Mucosa of descending colon (tissue), 3 donors: ENCODE data around the gene VDR. TPM values are rescaled to one million over a fixed set of nuclear protein-coding genes. Genes with fewer than 3 reads are reported as not detected.

Experiments used
- ATAC-seq: fragments of 200-7000 bp; cut with Tn5 transposase; one replicate; pipeline ENCODE4 v1.9.1; 2020; ENCODE audit warnings: mild to moderate bottlenecking, moderate library complexity
- DNase-seq, 3 donors: peaks; one replicate each; pipeline ENCODE4 v3.0.0-alpha.2; 2020
- H3K36me3 ChIP-seq: fragments of 200-600 bp; one replicate; pipeline ENCODE4 v1.8.0; 2021; ENCODE audit warnings: low read depth, mild to moderate bottlenecking
- H3K4me1 ChIP-seq: fragments of 200-600 bp; one replicate; pipeline ENCODE4 v1.8.0; 2021; ENCODE audit warnings: low read depth, mild to moderate bottlenecking
- H3K4me3 ChIP-seq: fragments of 200-600 bp; one replicate; pipeline ENCODE4 v1.8.0; 2021; ENCODE audit warnings: mild to moderate bottlenecking
- H3K9me3 ChIP-seq: fragments of 200-600 bp; one replicate; pipeline ENCODE4 v1.8.0; 2021; ENCODE audit warnings: mild to moderate bottlenecking
- intact Hi-C, 2 donors: fragments of 100-400 bp; cut with DNase I in 1 of 2; cut with micrococcal nuclease in 1 of 2; formaldehyde crosslinking; loops; one replicate each; pipeline versions ENCODE4 v1.11.0 to v1.11.1; 2022; cut with DNase I, micrococcal nuclease
- total RNA-seq, 3 donors: library from RNA; stranded (reverse); fragmentation: NEBNext Ultra II Directional in 2 of 3; extraction: Animal tissue kit (Norgen Biotek cat#: 25700) in 2 of 3; gene quantifications; one replicate each; pipeline versions ENCODE4 v1.2.1 to v1.2.4, GENCODE V29; 2021 to 2023
- TF ChIP-seq, protein P1 (sequence below): fragments of 200-600 bp; IDR thresholded peaks from one replicate; pipeline ENCODE4 v1.8.0; 2022; ENCODE audit warnings: antibody characterized with exemption, mild to moderate bottlenecking
- donor health status: DM: no; HTN: no; CAD: no; lungs with moderate emphysema.
- donor health status: DM: no; HTN: no; CAD: no.
- donor health status: DM: no; HTN: yes; CAD: no.

Gene VDR
- total RNA-seq, 3 donors from 2014 or later: 69.5 to 175 (median 162) TPM

- no peak for ATAC-seq
- intact Hi-C loops: no loop called here
- H3K4me1 ChIP-seq: peaks cover 35% of the 10 kb centered on the region
- H3K9me3 ChIP-seq: no peaks in the 10 kb centered on the region
- TF ChIP-seq, protein P1, sequence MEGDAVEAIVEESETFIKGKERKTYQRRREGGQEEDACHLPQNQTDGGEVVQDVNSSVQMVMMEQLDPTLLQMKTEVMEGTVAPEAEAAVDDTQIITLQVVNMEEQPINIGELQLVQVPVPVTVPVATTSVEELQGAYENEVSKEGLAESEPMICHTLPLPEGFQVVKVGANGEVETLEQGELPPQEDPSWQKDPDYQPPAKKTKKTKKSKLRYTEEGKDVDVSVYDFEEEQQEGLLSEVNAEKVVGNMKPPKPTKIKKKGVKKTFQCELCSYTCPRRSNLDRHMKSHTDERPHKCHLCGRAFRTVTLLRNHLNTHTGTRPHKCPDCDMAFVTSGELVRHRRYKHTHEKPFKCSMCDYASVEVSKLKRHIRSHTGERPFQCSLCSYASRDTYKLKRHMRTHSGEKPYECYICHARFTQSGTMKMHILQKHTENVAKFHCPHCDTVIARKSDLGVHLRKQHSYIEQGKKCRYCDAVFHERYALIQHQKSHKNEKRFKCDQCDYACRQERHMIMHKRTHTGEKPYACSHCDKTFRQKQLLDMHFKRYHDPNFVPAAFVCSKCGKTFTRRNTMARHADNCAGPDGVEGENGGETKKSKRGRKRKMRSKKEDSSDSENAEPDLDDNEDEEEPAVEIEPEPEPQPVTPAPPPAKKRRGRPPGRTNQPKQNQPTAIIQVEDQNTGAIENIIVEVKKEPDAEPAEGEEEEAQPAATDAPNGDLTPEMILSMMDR: no peak
- peak in 1 of 3 donors; percentile 54 for DNase-seq
- H3K4me3 ChIP-seq: no peak overlapping the region
- H3K36me3 ChIP-seq: no peaks in the 10 kb centered on the region
These were observed 37.9 kb upstream of the VDR start for GRCh38 chr12:47942614-47943225.

DNA sequence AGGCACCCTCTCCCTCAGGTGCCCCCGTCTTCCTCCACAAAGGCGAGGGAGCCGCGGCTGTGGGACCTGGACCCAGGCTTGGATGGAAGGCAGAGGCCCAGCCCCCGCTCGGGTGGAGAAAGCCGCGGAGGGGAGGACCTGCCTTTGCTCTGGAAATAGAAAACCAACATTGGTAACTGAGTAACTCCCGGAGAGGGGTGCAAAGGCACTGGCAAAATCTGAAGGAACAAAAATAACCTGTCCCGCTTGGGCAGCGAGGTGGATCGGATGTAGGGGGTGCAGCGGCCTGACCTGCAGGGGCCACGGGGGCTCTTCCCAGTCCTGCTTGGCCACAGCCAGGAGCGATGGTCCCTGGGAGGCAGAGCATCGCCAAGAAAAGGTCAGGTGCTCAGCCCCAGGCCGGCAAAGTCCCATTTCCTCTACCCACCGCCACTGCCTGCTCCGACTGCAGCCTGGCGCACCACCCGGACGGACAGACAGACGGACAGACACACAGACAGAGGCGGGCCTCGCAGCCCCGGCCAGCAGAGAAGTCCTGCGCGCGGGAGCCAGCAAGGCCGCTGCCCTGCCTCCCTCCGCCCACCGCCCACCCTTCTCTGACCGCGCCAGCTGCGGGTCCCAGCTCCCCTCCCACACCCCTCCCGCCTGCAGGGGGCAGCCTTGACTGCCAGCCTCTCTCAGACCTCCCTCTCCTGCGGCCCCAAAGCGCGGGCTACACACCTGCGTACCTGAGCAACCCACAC lies 37.2 kb upstream of the VDR start:
- intact Hi-C loops: no loop called here
- DNase-seq: peak in 1 of 3 donors; percentile 58
- H3K4me3 ChIP-seq: no peak overlapping the region
- TF ChIP-seq, protein P1: peak; percentile 8
- no peaks in the 10 kb centered on the region for H3K36me3 ChIP-seq
- H3K9me3 ChIP-seq: no peaks in the 10 kb centered on the region
- ATAC-seq: no peak
- peaks cover 35% of the 10 kb centered on the region for H3K4me1 ChIP-seq

DNA sequence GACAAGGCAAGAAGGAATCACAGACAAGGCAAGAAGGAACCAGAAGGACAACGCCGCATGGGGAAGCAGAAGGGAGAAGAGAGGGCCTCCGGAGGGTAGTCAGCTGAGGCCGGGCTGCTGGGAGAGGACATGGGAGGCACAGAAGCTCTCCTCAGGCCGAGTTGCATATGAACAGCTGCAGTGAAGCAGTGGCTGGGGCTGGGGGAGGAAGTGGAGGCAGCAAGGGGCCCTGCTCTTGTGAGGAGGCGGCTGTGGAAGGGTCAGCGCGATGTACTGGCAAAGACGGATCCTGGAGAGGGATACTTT lies 36.6 kb upstream of the VDR start:
- ATAC-seq (no peak), DNase-seq (no peak)
- Histone ChIP-seq H3K36me3 (no peaks in the 10 kb centered on the region), H3K9me3 (no peaks in the 10 kb centered on the region), H3K4me3 (no peak overlapping the region), H3K4me1 (peaks cover 35% of the 10 kb centered on the region)
- intact Hi-C loops: no loop called here
- TF ChIP-seq, protein P1: no peak

- intact Hi-C loops: no loop called here
- Histone ChIP-seq H3K9me3 (no peaks in the 10 kb centered on the region), H3K36me3 (no peaks in the 10 kb centered on the region), H3K4me3 (no peak overlapping the region), H3K4me1 (peaks cover 34% of the 10 kb centered on the region)
- no peak for ATAC-seq
- TF ChIP-seq, protein P1: no peak
- no peak for DNase-seq
These were observed 36.1 kb upstream of the VDR start for GRCh38 chr12:47940773-47941474.

- no peaks in the 10 kb centered on the region for H3K36me3 ChIP-seq
- H3K9me3 ChIP-seq: no peaks in the 10 kb centered on the region
- DNase-seq (peak; percentile 78 to 92 (median 79)), ATAC-seq (peak; percentile 83)
- H3K4me1 ChIP-seq: peaks cover 24% of the 10 kb centered on the region
- no peak overlapping the region for H3K4me3 ChIP-seq
- TF ChIP-seq, protein P1: no peak
- intact Hi-C loops: no loop called here
These were observed 34.3 kb upstream of the VDR start for GRCh38 chr12:47939009-47939601.
